ENCODE data around the gene KLHL14.
"Not testable (repeated sequence)": the region's sequence is repeated elsewhere in the genome, so short reads cannot be mapped to it uniquely, and the experiment has no call there.

KLHL14 gene

GRCh38 chr18:32717126-32717525 lies 55.7 kb downstream of the KLHL14 start:
- no peak for DNase-seq (ENCODE audit: low read depth in 2 of 2, low spot score in 1 of 2)

- DNase-seq (ENCODE audit: low read depth in 2 of 2, low spot score in 1 of 2), result no peak
Observed at GRCh38 chr18:32714571-32715148, 58.2 kb downstream of the KLHL14 start.

- DNase-seq (ENCODE audit: low read depth in 2 of 2, low spot score in 1 of 2), result no peak
Observed at GRCh38 chr18:32712860-32713259, 60.0 kb downstream of the KLHL14 start.

GRCh38 chr18:32711862-32712261 lies 61.0 kb downstream of the KLHL14 start:
- DNase-seq (ENCODE audit: low read depth in 2 of 2, low spot score in 1 of 2), result no peak

- no peak for DNase-seq (ENCODE audit: low read depth in 2 of 2, low spot score in 1 of 2)
Observed at GRCh38 chr18:32707586-32707985, 65.2 kb downstream of the KLHL14 start.

GRCh38 chr18:32707147-32707546 lies 65.7 kb downstream of the KLHL14 start:
- no peak for DNase-seq (ENCODE audit: low read depth in 2 of 2, low spot score in 1 of 2)

GRCh38 chr18:32701313-32701712 lies 71.5 kb downstream of the KLHL14 start:
- no peak for DNase-seq (ENCODE audit: low read depth in 2 of 2, low spot score in 1 of 2)

GRCh38 chr18:32698153-32698552 lies 74.7 kb downstream of the KLHL14 start:
- no peak for DNase-seq (ENCODE audit: low read depth in 2 of 2, low spot score in 1 of 2)

GRCh38 chr18:32696376-32696775 lies 76.4 kb downstream of the KLHL14 start:
- DNase-seq (ENCODE audit: low read depth in 2 of 2, low spot score in 1 of 2), result no peak

- no peak for DNase-seq (ENCODE audit: low read depth in 2 of 2, low spot score in 1 of 2)
Observed at GRCh38 chr18:32695534-32695933, 77.3 kb downstream of the KLHL14 start.

GRCh38 chr18:32688821-32689220 lies 84.0 kb downstream of the KLHL14 start:
- DNase-seq (ENCODE audit: low read depth in 2 of 2, low spot score in 1 of 2), result no peak

GRCh38 chr18:32684940-32685339 lies 87.9 kb downstream of the KLHL14 start:
- DNase-seq (ENCODE audit: low read depth in 2 of 2, low spot score in 1 of 2), result no peak

- DNase-seq (ENCODE audit: low read depth in 2 of 2, low spot score in 1 of 2), result no peak
Observed at GRCh38 chr18:32684096-32684495, 88.7 kb downstream of the KLHL14 start.

GRCh38 chr18:32683044-32683443 lies 89.8 kb downstream of the KLHL14 start:
- DNase-seq (ENCODE audit: low read depth in 2 of 2, low spot score in 1 of 2), result no peak

- DNase-seq (ENCODE audit: low read depth in 2 of 2, low spot score in 1 of 2), result no peak
Observed at GRCh38 chr18:32677578-32677977, 95.2 kb downstream of the KLHL14 start.

GRCh38 chr18:32674491-32674890 lies 98.3 kb downstream of the KLHL14 start:
- no peak for DNase-seq (ENCODE audit: low read depth in 2 of 2, low spot score in 1 of 2)

GRCh38 chr18:32672398-32672797 lies 100.4 kb downstream of the KLHL14 start:
- DNase-seq (ENCODE audit: low read depth in 2 of 2, low spot score in 1 of 2), result no peak

GRCh38 chr18:32670727-32671126 lies 102.1 kb downstream of the KLHL14 start:
- DNase-seq (ENCODE audit: low read depth in 2 of 2, low spot score in 1 of 2), result no peak

- DNase-seq (ENCODE audit: low read depth in 2 of 2, low spot score in 1 of 2), result no peak
Observed at GRCh38 chr18:32669549-32670165, 103.2 kb downstream of the KLHL14 start.

GRCh38 chr18:32668956-32669355 lies 103.9 kb downstream of the KLHL14 start:
- no peak for DNase-seq (ENCODE audit: low read depth in 2 of 2, low spot score in 1 of 2)

- DNase-seq (ENCODE audit: low read depth in 2 of 2, low spot score in 1 of 2), result no peak
Observed at GRCh38 chr18:32661486-32662299, 111.1 kb downstream of the KLHL14 start.

GRCh38 chr18:32654507-32654906 lies 118.3 kb downstream of the KLHL14 start:
- DNase-seq (ENCODE audit: low read depth in 2 of 2, low spot score in 1 of 2), result not testable (repeated sequence)
